ENCODE data around the gene EOLA1.

EOLA1 gene

GRCh38 chrX:149540621-149541520 is at the start of gene EOLA1:
Gene EOLA1, plus strand, starts transcription at chrX:149541012. Its CDS starts 4,619 bp downstream, at chrX:149545631.
- TF ChIP-seq, protein P1, sequence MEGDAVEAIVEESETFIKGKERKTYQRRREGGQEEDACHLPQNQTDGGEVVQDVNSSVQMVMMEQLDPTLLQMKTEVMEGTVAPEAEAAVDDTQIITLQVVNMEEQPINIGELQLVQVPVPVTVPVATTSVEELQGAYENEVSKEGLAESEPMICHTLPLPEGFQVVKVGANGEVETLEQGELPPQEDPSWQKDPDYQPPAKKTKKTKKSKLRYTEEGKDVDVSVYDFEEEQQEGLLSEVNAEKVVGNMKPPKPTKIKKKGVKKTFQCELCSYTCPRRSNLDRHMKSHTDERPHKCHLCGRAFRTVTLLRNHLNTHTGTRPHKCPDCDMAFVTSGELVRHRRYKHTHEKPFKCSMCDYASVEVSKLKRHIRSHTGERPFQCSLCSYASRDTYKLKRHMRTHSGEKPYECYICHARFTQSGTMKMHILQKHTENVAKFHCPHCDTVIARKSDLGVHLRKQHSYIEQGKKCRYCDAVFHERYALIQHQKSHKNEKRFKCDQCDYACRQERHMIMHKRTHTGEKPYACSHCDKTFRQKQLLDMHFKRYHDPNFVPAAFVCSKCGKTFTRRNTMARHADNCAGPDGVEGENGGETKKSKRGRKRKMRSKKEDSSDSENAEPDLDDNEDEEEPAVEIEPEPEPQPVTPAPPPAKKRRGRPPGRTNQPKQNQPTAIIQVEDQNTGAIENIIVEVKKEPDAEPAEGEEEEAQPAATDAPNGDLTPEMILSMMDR (IDR thresholded peaks at IDR 0.05; ENCODE audit: borderline replicate concordance, insufficient read depth, low read depth, low read length): no peak

DNA sequence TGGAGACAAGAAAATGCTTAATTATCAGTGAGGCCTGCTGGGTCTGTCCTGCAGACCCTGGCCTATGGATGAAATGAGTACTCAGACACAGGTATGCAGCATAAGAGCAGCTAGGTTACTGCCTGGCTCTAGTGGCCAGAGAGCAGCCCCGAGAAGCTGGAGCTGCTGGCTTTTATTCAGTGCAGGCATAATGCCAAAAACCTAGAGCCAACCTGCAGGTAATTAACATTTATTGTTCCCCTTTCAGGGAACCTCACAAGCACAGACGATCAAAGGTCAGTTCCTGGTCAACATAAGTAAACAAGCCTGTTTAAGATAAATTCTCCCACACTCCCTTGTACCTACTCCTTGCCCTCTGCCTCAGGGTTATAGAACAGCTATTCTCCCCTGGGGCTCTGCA is 49.0 kb upstream of the EOLA1 start:
- TF ChIP-seq, protein P1 (IDR thresholded peaks at IDR 0.05; ENCODE audit: borderline replicate concordance, insufficient read depth, low read depth, low read length): no peak
- no peak overlapping the region for H3K4me3 ChIP-seq (ENCODE audit: low read depth, low read length)

More at GRCh38 chrX:149540621-149541520, at the start of gene EOLA1:
- peak within 1 kb of the TSS; percentile 92 for H3K4me3 ChIP-seq (ENCODE audit: low read depth, low read length)

GRCh38 chrX:149493567-149494562 is 46.9 kb upstream of the EOLA1 start:
- no peak overlapping the region for H3K4me3 ChIP-seq (ENCODE audit: low read depth, low read length)
- TF ChIP-seq, protein P1 (IDR thresholded peaks at IDR 0.05; ENCODE audit: borderline replicate concordance, insufficient read depth, low read depth, low read length): no peak

- no peak overlapping the region for H3K4me3 ChIP-seq (ENCODE audit: low read depth, low read length)
- TF ChIP-seq, protein P1 (IDR thresholded peaks at IDR 0.05; ENCODE audit: borderline replicate concordance, insufficient read depth, low read depth, low read length): no peak
These were observed 45.8 kb upstream of the EOLA1 start for GRCh38 chrX:149494844-149495565.

- TF ChIP-seq, protein P1 (IDR thresholded peaks at IDR 0.05; ENCODE audit: borderline replicate concordance, insufficient read depth, low read depth, low read length): no peak
- H3K4me3 ChIP-seq (ENCODE audit: low read depth, low read length): no peak overlapping the region
These were observed 45.2 kb upstream of the EOLA1 start for GRCh38 chrX:149495573-149496071.

DNA sequence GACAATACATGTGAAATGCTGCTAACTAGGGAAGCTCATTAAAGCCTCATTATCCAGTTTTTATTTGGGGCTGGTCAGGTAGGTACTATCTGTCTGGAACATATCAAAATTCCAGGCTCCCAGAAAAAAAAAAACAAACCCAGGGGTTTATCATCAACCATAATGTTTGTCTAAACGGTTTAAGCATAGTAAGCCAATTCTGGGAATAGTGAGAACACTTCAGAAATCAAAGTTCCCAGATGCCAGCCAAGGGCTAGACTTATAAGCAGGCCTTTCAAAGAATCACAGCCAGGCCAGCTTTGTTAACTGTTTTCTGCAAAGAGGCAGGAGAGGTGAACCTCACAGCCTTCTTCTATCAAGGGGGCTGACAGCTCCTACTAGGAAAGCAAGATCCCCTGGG is 43.8 kb upstream of the EOLA1 start:
- TF ChIP-seq, protein P1 (IDR thresholded peaks at IDR 0.05; ENCODE audit: borderline replicate concordance, insufficient read depth, low read depth, low read length): no peak
- H3K4me3 ChIP-seq (ENCODE audit: low read depth, low read length): no peak overlapping the region
